ENCODE results near the gene CELSR3.

CELSR3 gene

GRCh38 chr3:48601622-48601994 is 61.1 kb downstream of the CELSR3 start:
- H3K4me3 ChIP-seq (ENCODE audit: low read length), result no peak overlapping the region
- DNase-seq (ENCODE audit: low read depth), result no peak
- no peak for TF ChIP-seq CTCF (conservative IDR thresholded peaks at IDR 0.05; ENCODE audit: low read length)

- no peak for TF ChIP-seq CTCF (conservative IDR thresholded peaks at IDR 0.05; ENCODE audit: low read length)
- DNase-seq (ENCODE audit: low read depth), result no peak
- no peak overlapping the region for H3K4me3 ChIP-seq (ENCODE audit: low read length)
Observed at GRCh38 chr3:48600711-48601621, 61.7 kb downstream of the CELSR3 start.

- TF ChIP-seq CTCF (conservative IDR thresholded peaks at IDR 0.05; ENCODE audit: low read length), result no peak
- no peak for DNase-seq (ENCODE audit: low read depth)
- no peak overlapping the region for H3K4me3 ChIP-seq (ENCODE audit: low read length)
Observed at GRCh38 chr3:48599509-48600285, 63.0 kb downstream of the CELSR3 start.

GRCh38 chr3:48599077-48599501 is 63.6 kb downstream of the CELSR3 start:
- DNase-seq (ENCODE audit: low read depth), result no peak
- H3K4me3 ChIP-seq (ENCODE audit: low read length), result peak overlapping the region; percentile 26

GRCh38 chr3:48598323-48599076 is 64.2 kb downstream of the CELSR3 start:
- no peak for TF ChIP-seq CTCF (conservative IDR thresholded peaks at IDR 0.05; ENCODE audit: low read length)
- H3K4me3 ChIP-seq (ENCODE audit: low read length), result peak overlapping the region; percentile 31
- peak; percentile 94 for DNase-seq (ENCODE audit: low read depth)

More at GRCh38 chr3:48599077-48599501, 63.6 kb downstream of the CELSR3 start:
- TF ChIP-seq CTCF (conservative IDR thresholded peaks at IDR 0.05; ENCODE audit: low read length), result no peak

- no peak for DNase-seq (ENCODE audit: low read depth)
- no peak for TF ChIP-seq CTCF (conservative IDR thresholded peaks at IDR 0.05; ENCODE audit: low read length)
- no peak overlapping the region for H3K4me3 ChIP-seq (ENCODE audit: low read length)
Observed at GRCh38 chr3:48597408-48597800, 65.3 kb downstream of the CELSR3 start.

Measured in AG10803 (cell line).